OCI-LY7 (cell line): ENCODE results near the gene OR9A2. TPM values are rescaled to one million over a fixed set of nuclear protein-coding genes. Genes with fewer than 3 reads are reported as not detected.

Experiments
- BruUV-seq: library from RNA; stranded (reverse); fragments of 400-500 nt; replicated peaks from 2 replicates; lab custom pipeline; 2021; lab: Mats Ljungman, UMichigan
- CTCF ChIA-PET: fragments of 300-600 bp; sonication (Branson Sonifier 250); formaldehyde crosslinking; loops from one replicate; lab custom pipeline; 2022; ENCODE audit warnings: antibody characterized with exemption; ENCODE audit not compliant: unreplicated experiment; lab: Charles Lee
- POLR2A ChIA-PET: fragments of 300-600 bp; sonication (Branson Sonifier 250); formaldehyde crosslinking; loops from one replicate; lab custom pipeline; 2022; ENCODE audit warnings: antibody characterized with exemption; lab: Charles Lee
- DNase-seq: peaks from one replicate; pipeline ENCODE4 v3.0.0-alpha.2; 2015; ENCODE audit warnings: low spot score
- H2AFZ ChIP-seq: fragments of 200-600 bp; sonication (generic), shearing (Covaris generic); 2 replicates; pipeline ENCODE4 v1.6.1; 2014; ENCODE audit warnings: mild to moderate bottlenecking, antibody characterized with exemption, low read length, moderate library complexity
- H3K27ac ChIP-seq: fragments of 200-600 bp; sonication (generic); 2 replicates; pipeline ENCODE4 v1.5.1; 2014; ENCODE audit warnings: mixed run types, low read depth, mild to moderate bottlenecking, moderate library complexity, low read length, inconsistent platforms; ENCODE audit not compliant: poor library complexity, severe bottlenecking
- H3K36me3 ChIP-seq: fragments of 200-600 bp; sonication (generic); 2 replicates; pipeline ENCODE4 v1.6.1; 2014; ENCODE audit warnings: mild to moderate bottlenecking, antibody characterized with exemption, low read length, moderate library complexity, mixed read lengths; ENCODE audit not compliant: insufficient read depth
- H3K4me1 ChIP-seq: fragments of 200-600 bp; sonication (generic); 2 replicates; pipeline ENCODE4 v1.5.1; 2014; ENCODE audit warnings: mild to moderate bottlenecking, low read length; ENCODE audit not compliant: insufficient read depth, poor library complexity, severe bottlenecking
- H3K4me2 ChIP-seq: fragments of 200-600 bp; sonication (generic); 2 replicates; pipeline ENCODE4 v1.6.1; 2014; ENCODE audit warnings: mild to moderate bottlenecking, low read length
- H3K4me3 ChIP-seq: fragments of 200-600 bp; sonication (generic); 2 replicates; pipeline ENCODE4 v1.5.1; 2014; ENCODE audit warnings: mild to moderate bottlenecking, low read depth, low read length; ENCODE audit not compliant: poor library complexity, severe bottlenecking
- H3K79me2 ChIP-seq: fragments of 200-600 bp; sonication (generic); 2 replicates; pipeline ENCODE4 v1.6.1; 2016; ENCODE audit warnings: low read depth, mild to moderate bottlenecking, low read length, moderate library complexity, mixed read lengths; ENCODE audit not compliant: insufficient read depth
- H3K9me2 ChIP-seq: fragments of 200-600 bp; sonication (generic); 2 replicates; pipeline ENCODE4 v1.6.1; 2016; ENCODE audit warnings: mild to moderate bottlenecking, low read length, mixed read lengths; ENCODE audit not compliant: insufficient read depth
- H3K9me3 ChIP-seq: fragments of 200-600 bp; sonication (generic); 2 replicates; pipeline ENCODE4 v1.6.1; 2014; ENCODE audit warnings: mild to moderate bottlenecking, mixed run types, low read length, mixed read lengths
- H4K20me1 ChIP-seq: fragments of 200-600 bp; sonication (generic); 2 replicates; pipeline ENCODE4 v1.6.1; 2014; ENCODE audit warnings: mild to moderate bottlenecking, antibody characterized with exemption, low read length, moderate library complexity, mixed read lengths; ENCODE audit not compliant: insufficient read depth
- EZH2phosphoT487 ChIP-seq: fragments of 200-600 bp; sonication (generic); IDR thresholded peaks from 2 replicates; pipeline ENCODE4 v1.6.1; 2018; ENCODE audit warnings: low read depth, borderline replicate concordance, mild to moderate bottlenecking, mixed run types, antibody characterized with exemption, low read length, moderate library complexity, mixed read lengths
- intact Hi-C: fragments of 100-400 bp; cut with micrococcal nuclease; formaldehyde crosslinking; loops from one replicate; pipeline ENCODE4 v1.10.0; 2022; ENCODE audit not compliant: unreplicated experiment
- total RNA-seq, 2 experiments: library from RNA; depleted of rRNA in 1 of 2; stranded (reverse); fragments of >200 nt in 1 of 2; shearing (Covaris generic) in 1 of 2; gene quantifications; 2 replicates each; pipeline ENCODE4 v1.2.3, GENCODE V29; 2014 to 2022
- TF ChIP-seq, protein P1 (sequence below): fragments of 200-600 bp; sonication (generic); conservative IDR thresholded peaks from 2 replicates; pipeline ENCODE4 v1.5.1; 2014; ENCODE audit warnings: mild to moderate bottlenecking, antibody characterized with exemption, low read length, moderate library complexity, mixed read lengths

OR9A2 gene
- total RNA-seq, 2 experiments from 2014 or later: 0.53 to 0.66 TPM

- DNase-seq: no peak
- intact Hi-C loops: no loop called here
- Histone ChIP-seq H2AFZ (no peak overlapping the region), H3K9me2 (no peaks in the 10 kb centered on the region), H3K4me1 (peaks cover 7% of the 10 kb centered on the region), H3K4me2 (no peak overlapping the region), H3K27ac (no peak overlapping the region), H3K9me3 (no peaks in the 10 kb centered on the region), H3K36me3 (no peaks in the 10 kb centered on the region), H3K79me2 (no peaks in the 10 kb centered on the region), H3K4me3 (no peak overlapping the region), H4K20me1 (no peaks in the 10 kb centered on the region)
- ChIA-PET CTCF (no interaction called here), POLR2A (interaction anchor here (0.5 to 1.2 kb wide), 5 partner anchors 10 to 256 kb away, joined by 3 to 5 read pairs (median 4); no protein-coding TSS in a partner anchor)
- BruUV-seq: no TSS peak
- TF ChIP-seq, protein P1, sequence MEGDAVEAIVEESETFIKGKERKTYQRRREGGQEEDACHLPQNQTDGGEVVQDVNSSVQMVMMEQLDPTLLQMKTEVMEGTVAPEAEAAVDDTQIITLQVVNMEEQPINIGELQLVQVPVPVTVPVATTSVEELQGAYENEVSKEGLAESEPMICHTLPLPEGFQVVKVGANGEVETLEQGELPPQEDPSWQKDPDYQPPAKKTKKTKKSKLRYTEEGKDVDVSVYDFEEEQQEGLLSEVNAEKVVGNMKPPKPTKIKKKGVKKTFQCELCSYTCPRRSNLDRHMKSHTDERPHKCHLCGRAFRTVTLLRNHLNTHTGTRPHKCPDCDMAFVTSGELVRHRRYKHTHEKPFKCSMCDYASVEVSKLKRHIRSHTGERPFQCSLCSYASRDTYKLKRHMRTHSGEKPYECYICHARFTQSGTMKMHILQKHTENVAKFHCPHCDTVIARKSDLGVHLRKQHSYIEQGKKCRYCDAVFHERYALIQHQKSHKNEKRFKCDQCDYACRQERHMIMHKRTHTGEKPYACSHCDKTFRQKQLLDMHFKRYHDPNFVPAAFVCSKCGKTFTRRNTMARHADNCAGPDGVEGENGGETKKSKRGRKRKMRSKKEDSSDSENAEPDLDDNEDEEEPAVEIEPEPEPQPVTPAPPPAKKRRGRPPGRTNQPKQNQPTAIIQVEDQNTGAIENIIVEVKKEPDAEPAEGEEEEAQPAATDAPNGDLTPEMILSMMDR: no peak
- no peak for TF ChIP-seq EZH2phosphoT487
Measured at GRCh38 chr7:143050931-143051330, 24.0 kb upstream of the OR9A2 start.

- H3K4me3 ChIP-seq: no peak overlapping the region
- H3K27ac ChIP-seq: no peak overlapping the region
- H3K36me3 ChIP-seq: no peaks in the 10 kb centered on the region
- ChIA-PET POLR2A (interaction anchor here (0.5 kb wide), 1 partner anchor 45 kb away, joined by 4 read pairs; no protein-coding TSS in a partner anchor), CTCF (interaction anchor here (1.0 kb wide), 1 partner anchor 33 kb away, joined by 3 read pairs; no protein-coding TSS in a partner anchor)
- TF ChIP-seq, protein P1: no peak
- H2AFZ ChIP-seq: no peak overlapping the region
- peaks cover 7% of the 10 kb centered on the region for H3K4me1 ChIP-seq
- BruUV-seq: no TSS peak
- no peaks in the 10 kb centered on the region for H3K9me3 ChIP-seq
- peak overlapping the region; percentile 11; the same call in 1 of the 2 replicates for H3K4me2 ChIP-seq
- no peaks in the 10 kb centered on the region for H4K20me1 ChIP-seq
- intact Hi-C loops: no loop called here
- H3K9me2 ChIP-seq: no peaks in the 10 kb centered on the region
- DNase-seq: no peak
- H3K79me2 ChIP-seq: no peaks in the 10 kb centered on the region
Measured at GRCh38 chr7:143049362-143049761, 22.4 kb upstream of the OR9A2 start.

- BruUV-seq: no TSS peak
- Histone ChIP-seq H3K4me3 (no peak overlapping the region), H3K4me1 (peaks cover 7% of the 10 kb centered on the region), H3K27ac (no peak overlapping the region), H3K4me2 (peak overlapping the region; percentile 11; the same call in 1 of the 2 replicates), H3K36me3 (no peaks in the 10 kb centered on the region), H3K9me2 (no peaks in the 10 kb centered on the region), H3K9me3 (no peaks in the 10 kb centered on the region), H3K79me2 (no peaks in the 10 kb centered on the region), H2AFZ (no peak overlapping the region), H4K20me1 (no peaks in the 10 kb centered on the region)
- intact Hi-C loops: no loop called here
- DNase-seq: no peak
- CTCF ChIA-PET: interaction anchor here (1.0 kb wide), 1 partner anchor 33 kb away, joined by 3 read pairs; no protein-coding TSS in a partner anchor
- POLR2A ChIA-PET: interaction anchor here (0.5 kb wide), 1 partner anchor 44 kb away, joined by 4 read pairs; no protein-coding TSS in a partner anchor
- TF ChIP-seq EZH2phosphoT487: no peak
- TF ChIP-seq, protein P1: no peak
Measured at GRCh38 chr7:143048827-143049226, 21.9 kb upstream of the OR9A2 start.
